A673 (cell line): ENCODE data around the gene NR1I3. TPM values are rescaled to one million over a fixed set of nuclear protein-coding genes. Genes with fewer than 3 reads are reported as not detected.
A peak's percentile ranks its signal among the peaks of the same experiment; 100 is the strongest.

Experiments used
- BruUV-seq: library from RNA; stranded (reverse); fragments of 400-500 nt; replicated peaks from 2 replicates; lab custom pipeline; 2021; lab: Mats Ljungman, UMichigan
- CTCF ChIA-PET: fragments of 300-600 bp; sonication (Branson Sonifier 250); formaldehyde crosslinking; loops from one replicate; lab custom pipeline; 2022; ENCODE audit warnings: antibody characterized with exemption; lab: Charles Lee
- POLR2A ChIA-PET: fragments of 300-600 bp; sonication (Branson Sonifier 250); formaldehyde crosslinking; loops from one replicate; lab custom pipeline; 2022; ENCODE audit warnings: antibody characterized with exemption; ENCODE audit not compliant: low non-redundant PET; lab: Charles Lee
- DNase-seq: peaks from one replicate; pipeline ENCODE4 v3.0.0-alpha.2; 2015; ENCODE audit warnings: low spot score
- H3K27ac ChIP-seq: fragments of 200-600 bp; sonication (generic); 2 replicates; pipeline ENCODE4 v1.5.1; 2016; ENCODE audit warnings: mixed run types, low read depth, mild to moderate bottlenecking, mixed read lengths, antibody characterized with exemption, low read length; ENCODE audit not compliant: poor library complexity, severe bottlenecking
- H3K27me3 ChIP-seq: fragments of 200-600 bp; sonication (generic); replicated peaks from 2 replicates; pipeline ENCODE4 v1.6.1; 2017; ENCODE audit warnings: mixed run types, low read depth, mild to moderate bottlenecking, mixed read lengths, antibody characterized with exemption, low read length; ENCODE audit not compliant: insufficient read depth, poor library complexity
- H3K36me3 ChIP-seq: fragments of 200-600 bp; sonication (generic); 2 replicates; pipeline ENCODE4 v1.6.1; 2016; ENCODE audit warnings: mixed run types, mild to moderate bottlenecking, mixed read lengths, antibody characterized with exemption, low read length; ENCODE audit not compliant: insufficient read depth, poor library complexity, severe bottlenecking
- H3K4me1 ChIP-seq: fragments of 200-600 bp; sonication (generic); 2 replicates; pipeline ENCODE4 v1.6.1; 2017; ENCODE audit warnings: mixed run types, mild to moderate bottlenecking, mixed read lengths, antibody characterized with exemption, low read length; ENCODE audit not compliant: insufficient read depth, poor library complexity, severe bottlenecking
- H3K4me3 ChIP-seq: fragments of 200-600 bp; sonication (generic); 2 replicates; pipeline ENCODE4 v1.5.1; 2016; ENCODE audit warnings: low read depth, mixed run types, mild to moderate bottlenecking, mixed read lengths, low read length; ENCODE audit not compliant: poor library complexity, severe bottlenecking
- H3K9me3 ChIP-seq: fragments of 200-600 bp; sonication (generic); 2 replicates; pipeline ENCODE4 v1.6.1; 2016; ENCODE audit warnings: mixed run types, low read depth, mild to moderate bottlenecking, mixed read lengths, antibody characterized with exemption, low read length; ENCODE audit not compliant: poor library complexity, severe bottlenecking
- CTCF ChIP-seq: fragments of 300-800, 200-600 bp; sonication (generic); conservative IDR thresholded peaks from 2 replicates; pipeline ENCODE4 v1.5.1; 2017; ENCODE audit warnings: low read depth, mild to moderate bottlenecking, antibody characterized with exemption, low read length, moderate library complexity, mixed read lengths
- EZH2 ChIP-seq: fragments of 200-600 bp; sonication (generic); IDR thresholded peaks from 2 replicates; pipeline ENCODE4 v1.6.1; 2017; ENCODE audit warnings: borderline replicate concordance, low read depth, mild to moderate bottlenecking, mixed read lengths, antibody characterized with exemption, low read length; ENCODE audit not compliant: poor library complexity, severe bottlenecking
- intact Hi-C: fragments of 100-400 bp; cut with micrococcal nuclease; formaldehyde crosslinking; loops from one replicate; pipeline ENCODE4 v1.10.0; 2022; ENCODE audit not compliant: unreplicated experiment
- total RNA-seq: library from RNA; stranded (reverse); gene quantifications from 2 replicates; pipeline ENCODE4 v1.2.3, GENCODE V29; 2021

The NR1I3 gene
- total RNA-seq, 1 experiment from 2014 or later: not detected

GRCh38 chr1:161260376-161261260, 22.6 kb upstream of the NR1I3 start:
- peaks cover 13% of the 10 kb centered on the region for H3K4me1 ChIP-seq
- ChIA-PET POLR2A (no interaction called here), CTCF (no interaction called here)
- H3K27me3 ChIP-seq: peaks cover 25% of the 10 kb centered on the region
- no peaks in the 10 kb centered on the region for H3K36me3 ChIP-seq
- BruUV-seq: no TSS peak
- H3K27ac ChIP-seq: no peak overlapping the region
- peak; percentile 51 for DNase-seq
- intact Hi-C loops: no loop called here
- TF ChIP-seq EZH2 (no peak), CTCF (no peak)
- H3K9me3 ChIP-seq: peaks cover 6% of the 10 kb centered on the region
- H3K4me3 ChIP-seq: no peak overlapping the region

- intact Hi-C loops: no loop called here
- ChIA-PET CTCF (no interaction called here), POLR2A (no interaction called here)
- H3K4me3 ChIP-seq: no peak overlapping the region
- H3K27me3 ChIP-seq: peaks cover 25% of the 10 kb centered on the region
- H3K9me3 ChIP-seq: peaks cover 6% of the 10 kb centered on the region
- peaks cover 13% of the 10 kb centered on the region for H3K4me1 ChIP-seq
- no TSS peak for BruUV-seq
- H3K27ac ChIP-seq: no peak overlapping the region
- DNase-seq: no peak
- no peaks in the 10 kb centered on the region for H3K36me3 ChIP-seq
- TF ChIP-seq CTCF (no peak), EZH2 (no peak)
Observed at GRCh38 chr1:161259765-161260164, 21.8 kb upstream of the NR1I3 start.

GRCh38 chr1:161259345-161259702, 21.3 kb upstream of the NR1I3 start:
- BruUV-seq: no TSS peak
- TF ChIP-seq CTCF: no peak
- TF ChIP-seq EZH2: no peak
- DNase-seq: no peak
- H3K4me1 ChIP-seq: peaks cover 13% of the 10 kb centered on the region
- peaks cover 25% of the 10 kb centered on the region for H3K27me3 ChIP-seq
- ChIA-PET CTCF (interaction anchor here (1.0 kb wide), 1 partner anchor 32 kb away, joined by 3 read pairs; no protein-coding TSS in a partner anchor), POLR2A (no interaction called here)
- no peaks in the 10 kb centered on the region for H3K36me3 ChIP-seq
- intact Hi-C loops: no loop called here
- no peak overlapping the region for H3K27ac ChIP-seq
- peaks cover 6% of the 10 kb centered on the region for H3K9me3 ChIP-seq
- peak overlapping the region; percentile 48 for H3K4me3 ChIP-seq
